OCI-LY7 (cell line): Measurements from ENCODE around the gene OR7G1.

Experiments used
- EZH2phosphoT487 ChIP-seq: fragments of 200-600 bp; sonication (generic); IDR thresholded peaks from 2 replicates; pipeline ENCODE4 v1.6.1; 2018; ENCODE audit warnings: low read depth, borderline replicate concordance, mild to moderate bottlenecking, mixed run types, antibody characterized with exemption, low read length, moderate library complexity, mixed read lengths
- TF ChIP-seq, protein P1 (sequence below): fragments of 200-600 bp; sonication (generic); conservative IDR thresholded peaks from 2 replicates; pipeline ENCODE4 v1.5.1; 2014; ENCODE audit warnings: mild to moderate bottlenecking, antibody characterized with exemption, low read length, moderate library complexity, mixed read lengths

DNA sequence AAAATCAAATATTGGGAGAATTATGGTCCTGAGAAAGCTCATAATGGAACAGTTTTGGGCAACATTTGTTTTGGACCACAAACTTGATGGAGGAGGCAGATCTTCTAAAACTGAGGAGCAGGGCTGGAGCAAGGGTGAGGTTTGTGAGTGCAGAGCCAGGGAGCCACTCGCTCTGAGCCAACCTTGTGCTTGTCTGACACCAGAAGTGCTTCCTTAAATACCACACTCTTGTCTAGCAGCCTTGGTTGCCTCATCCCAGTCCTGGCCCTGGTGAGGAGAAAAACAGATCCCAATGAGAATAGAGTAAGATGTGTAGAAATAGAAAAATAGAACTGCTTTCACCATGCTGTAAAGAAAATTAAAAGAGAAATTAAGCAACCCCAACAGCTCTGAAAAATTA lies 31.3 kb upstream of the OR7G1 start:
- TF ChIP-seq, protein P1, sequence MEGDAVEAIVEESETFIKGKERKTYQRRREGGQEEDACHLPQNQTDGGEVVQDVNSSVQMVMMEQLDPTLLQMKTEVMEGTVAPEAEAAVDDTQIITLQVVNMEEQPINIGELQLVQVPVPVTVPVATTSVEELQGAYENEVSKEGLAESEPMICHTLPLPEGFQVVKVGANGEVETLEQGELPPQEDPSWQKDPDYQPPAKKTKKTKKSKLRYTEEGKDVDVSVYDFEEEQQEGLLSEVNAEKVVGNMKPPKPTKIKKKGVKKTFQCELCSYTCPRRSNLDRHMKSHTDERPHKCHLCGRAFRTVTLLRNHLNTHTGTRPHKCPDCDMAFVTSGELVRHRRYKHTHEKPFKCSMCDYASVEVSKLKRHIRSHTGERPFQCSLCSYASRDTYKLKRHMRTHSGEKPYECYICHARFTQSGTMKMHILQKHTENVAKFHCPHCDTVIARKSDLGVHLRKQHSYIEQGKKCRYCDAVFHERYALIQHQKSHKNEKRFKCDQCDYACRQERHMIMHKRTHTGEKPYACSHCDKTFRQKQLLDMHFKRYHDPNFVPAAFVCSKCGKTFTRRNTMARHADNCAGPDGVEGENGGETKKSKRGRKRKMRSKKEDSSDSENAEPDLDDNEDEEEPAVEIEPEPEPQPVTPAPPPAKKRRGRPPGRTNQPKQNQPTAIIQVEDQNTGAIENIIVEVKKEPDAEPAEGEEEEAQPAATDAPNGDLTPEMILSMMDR, result no peak
- no peak for TF ChIP-seq EZH2phosphoT487
